G401.6 (cell line): ENCODE measurements around the gene SLC27A3.

Source experiments
- FAIRE-seq: peaks from 2 replicates; lab custom pipeline; 2012; peaks lifted over from hg19 to GRCh38; lab: Jason Lieb, UNC

Gene SLC27A3, protein sequence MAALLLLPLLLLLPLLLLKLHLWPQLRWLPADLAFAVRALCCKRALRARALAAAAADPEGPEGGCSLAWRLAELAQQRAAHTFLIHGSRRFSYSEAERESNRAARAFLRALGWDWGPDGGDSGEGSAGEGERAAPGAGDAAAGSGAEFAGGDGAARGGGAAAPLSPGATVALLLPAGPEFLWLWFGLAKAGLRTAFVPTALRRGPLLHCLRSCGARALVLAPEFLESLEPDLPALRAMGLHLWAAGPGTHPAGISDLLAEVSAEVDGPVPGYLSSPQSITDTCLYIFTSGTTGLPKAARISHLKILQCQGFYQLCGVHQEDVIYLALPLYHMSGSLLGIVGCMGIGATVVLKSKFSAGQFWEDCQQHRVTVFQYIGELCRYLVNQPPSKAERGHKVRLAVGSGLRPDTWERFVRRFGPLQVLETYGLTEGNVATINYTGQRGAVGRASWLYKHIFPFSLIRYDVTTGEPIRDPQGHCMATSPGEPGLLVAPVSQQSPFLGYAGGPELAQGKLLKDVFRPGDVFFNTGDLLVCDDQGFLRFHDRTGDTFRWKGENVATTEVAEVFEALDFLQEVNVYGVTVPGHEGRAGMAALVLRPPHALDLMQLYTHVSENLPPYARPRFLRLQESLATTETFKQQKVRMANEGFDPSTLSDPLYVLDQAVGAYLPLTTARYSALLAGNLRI

DNA sequence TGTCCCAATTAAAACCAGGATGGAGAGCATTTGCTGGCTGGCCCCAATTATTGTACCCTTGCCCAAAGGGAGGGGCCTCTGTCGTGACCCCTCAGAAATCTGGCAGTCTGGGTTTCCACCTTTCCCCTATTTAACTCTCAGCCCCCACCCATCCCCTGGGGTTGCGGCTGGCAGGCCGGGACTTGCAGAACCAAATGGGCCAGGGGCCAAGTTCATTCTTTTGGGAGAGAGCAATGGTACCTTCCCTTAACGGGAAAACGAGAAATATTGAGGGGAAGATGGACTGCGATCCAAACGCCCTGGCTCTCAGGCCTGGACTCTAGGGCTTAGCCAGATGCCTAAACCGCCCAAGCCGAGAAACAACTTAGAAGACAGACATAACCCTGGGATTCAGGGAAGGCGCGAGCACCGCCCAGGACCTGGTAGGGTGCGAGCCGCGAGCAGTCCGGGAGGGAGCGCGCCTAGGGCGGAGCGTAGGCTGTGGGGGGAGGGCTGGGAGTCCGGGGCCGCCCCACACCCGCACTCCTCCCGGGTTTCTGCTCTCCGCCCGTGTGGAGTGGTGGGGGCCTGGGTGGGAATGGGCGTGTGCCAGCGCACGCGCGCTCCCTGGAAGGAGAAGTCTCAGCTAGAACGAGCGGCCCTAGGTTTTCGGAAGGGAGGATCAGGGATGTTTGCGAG is at the start of gene SLC27A3:
TSS of gene SLC27A3 (plus strand) at position 628 of the 678 bp plus-strand sequence. CDS start 91 bp downstream, outside the sequence.
- FAIRE-seq: no peak

- FAIRE-seq: peak; percentile 96
These were observed 47.5 kb upstream of the SLC27A3 start, which contains the start of gene INTS3 for GRCh38 chr1:153727463-153728304. TSS of gene INTS3 (plus strand) at chr1:153728050. CDS start at chr1:153728635, 585 bp downstream.

DNA sequence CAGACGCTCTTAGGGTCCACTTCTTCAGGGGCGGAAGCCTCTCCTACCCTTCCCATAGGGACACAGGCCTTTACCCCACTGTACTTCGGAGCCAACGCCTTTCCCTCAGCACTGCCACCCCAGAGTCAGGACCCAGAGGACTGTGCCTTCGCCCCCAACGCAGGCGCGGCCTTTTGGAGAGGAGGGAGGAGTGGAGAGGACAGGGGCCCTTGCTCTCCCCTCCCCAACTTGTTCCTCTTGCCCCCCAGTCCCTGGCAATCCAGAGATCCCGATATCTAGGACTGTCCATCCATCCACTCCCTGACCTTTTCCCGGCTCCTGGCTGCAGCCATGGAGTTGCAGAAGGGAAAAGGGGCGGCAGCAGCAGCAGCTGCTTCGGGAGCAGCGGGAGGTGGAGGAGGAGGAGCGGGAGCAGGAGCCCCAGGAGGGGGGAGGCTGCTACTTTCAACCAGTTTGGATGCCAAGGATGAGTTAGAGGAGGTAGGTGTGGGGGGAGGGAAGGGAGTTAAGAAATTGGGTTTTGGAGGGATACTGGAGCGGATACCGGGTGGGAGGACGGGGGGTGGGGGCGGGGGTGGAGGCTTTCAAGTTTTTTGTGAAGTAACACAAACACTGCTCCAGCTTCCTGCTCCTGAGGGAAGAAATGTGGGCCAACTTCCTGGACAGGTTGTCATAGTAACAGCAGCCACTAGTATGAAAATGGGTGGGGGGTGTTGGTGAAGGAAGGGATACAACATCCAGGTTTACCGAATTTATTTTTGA is 46.7 kb upstream of the SLC27A3 start:
- FAIRE-seq: no peak

GRCh38 chr1:153730468-153730988 is 44.7 kb upstream of the SLC27A3 start:
- no peak for FAIRE-seq

DNA sequence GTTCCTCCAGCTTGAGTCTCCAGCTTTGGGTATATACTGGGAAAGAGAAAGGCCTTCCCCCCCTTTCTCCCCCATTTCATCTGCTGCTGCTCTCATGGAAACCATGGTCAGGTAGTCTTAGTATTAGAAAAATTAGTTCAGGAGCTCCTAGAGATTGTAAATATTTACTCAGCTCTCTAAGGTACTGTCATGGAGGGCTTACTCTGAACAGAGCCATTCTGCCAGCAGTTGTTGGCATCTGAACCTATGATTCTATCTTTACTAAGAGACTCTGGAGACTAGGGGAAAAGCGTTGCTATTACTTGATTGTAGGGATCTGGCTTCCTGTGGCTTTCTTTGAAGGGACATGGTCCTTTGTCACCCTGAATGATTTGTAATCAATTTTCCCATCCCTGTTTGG is 41.2 kb upstream of the SLC27A3 start:
- no peak for FAIRE-seq

- no peak for FAIRE-seq
These were observed 40.7 kb upstream of the SLC27A3 start for GRCh38 chr1:153734396-153735089.

- no peak for FAIRE-seq
These were observed 40.2 kb upstream of the SLC27A3 start for GRCh38 chr1:153735090-153735420.

DNA sequence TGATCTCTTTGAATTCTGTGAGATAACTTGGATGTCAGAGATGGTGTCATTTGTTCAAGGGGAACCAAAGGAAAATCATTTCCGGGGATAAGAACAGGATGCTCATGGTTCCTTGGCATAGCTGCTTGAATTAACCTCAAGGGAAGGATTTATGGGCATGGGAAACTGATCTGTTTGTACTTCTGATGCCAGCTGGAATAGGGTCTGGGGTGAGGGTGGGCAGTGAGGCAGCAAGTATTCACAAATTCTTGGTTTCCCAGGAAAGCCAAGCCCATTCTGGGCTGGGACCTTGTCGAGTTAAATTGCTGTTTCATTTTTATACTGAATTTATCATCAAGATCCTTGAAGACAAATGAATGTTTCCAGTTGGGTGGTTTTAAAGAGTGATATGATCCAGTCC is 33.2 kb upstream of the SLC27A3 start:
- no peak for FAIRE-seq

GRCh38 chr1:153742411-153743142 is 32.6 kb upstream of the SLC27A3 start:
- no peak for FAIRE-seq

DNA sequence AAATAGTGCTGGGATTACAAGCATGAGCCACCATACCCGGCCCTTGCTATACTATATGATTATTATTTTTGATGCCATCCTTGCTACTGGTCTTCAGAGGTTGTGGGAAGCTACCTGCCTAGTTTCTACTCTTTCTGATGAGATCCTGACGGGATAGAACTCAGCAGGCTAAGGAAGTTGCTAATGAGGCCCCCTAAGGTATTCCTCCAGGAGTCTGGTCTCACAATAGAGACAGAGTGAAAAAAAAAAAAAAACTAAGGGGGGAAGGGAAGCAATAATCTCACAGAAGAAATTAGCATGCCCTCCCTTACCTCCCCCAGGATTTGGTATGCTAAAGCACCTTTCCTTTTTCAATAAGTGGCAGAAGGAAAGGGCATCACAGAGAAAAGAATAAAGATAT is 29.8 kb upstream of the SLC27A3 start:
- FAIRE-seq: no peak

GRCh38 chr1:153746174-153746573 is 29.0 kb upstream of the SLC27A3 start:
- no peak for FAIRE-seq

DNA sequence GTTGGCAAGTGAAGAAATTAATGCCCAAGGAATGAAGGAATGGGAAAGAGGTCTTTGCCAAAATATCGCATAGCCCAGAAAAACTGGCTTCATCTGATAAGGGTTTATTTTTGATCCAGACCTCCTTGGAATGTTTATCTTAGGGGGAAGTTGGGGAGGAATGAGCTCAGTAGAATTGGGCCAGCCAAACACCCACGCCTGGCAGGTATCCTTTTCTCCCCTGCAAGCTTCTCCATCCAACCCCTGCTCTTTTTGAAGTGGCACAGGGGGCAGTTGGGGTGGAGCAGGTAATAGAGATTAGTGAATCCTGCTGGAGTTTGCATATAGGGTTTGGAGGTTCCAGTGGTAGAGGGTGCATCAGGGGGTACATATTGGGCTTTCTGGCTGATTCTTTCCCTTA is 26.3 kb upstream of the SLC27A3 start:
- FAIRE-seq: no peak

DNA sequence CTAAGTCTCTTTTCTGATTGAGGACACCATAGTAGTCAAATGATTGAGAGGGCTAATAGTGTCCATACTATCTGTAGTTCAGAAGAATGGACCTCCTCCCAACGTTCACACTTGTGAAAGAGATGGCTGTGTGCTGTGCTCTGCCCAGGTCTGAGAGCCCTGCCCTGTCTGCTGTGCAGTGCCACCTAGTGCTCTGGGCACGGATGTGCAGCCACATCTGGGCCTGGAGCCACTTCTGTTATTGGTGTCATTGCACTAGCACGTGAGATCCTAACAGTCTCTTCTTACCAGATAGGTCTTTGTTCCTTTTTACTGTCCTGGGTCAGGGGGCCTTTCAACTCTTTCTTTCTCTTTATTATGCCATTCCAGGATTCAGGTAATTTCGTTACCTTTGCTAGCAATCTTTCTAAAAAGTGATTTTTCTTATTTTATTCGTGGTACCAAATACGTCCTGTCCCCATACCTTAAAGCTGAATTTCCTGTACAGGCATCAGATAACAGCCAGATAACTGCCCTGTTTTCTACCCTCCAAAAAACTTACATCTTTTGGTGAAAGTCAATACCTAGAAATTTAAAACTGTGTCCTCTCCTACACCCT is 25.7 kb upstream of the SLC27A3 start:
- peak; percentile 55 for FAIRE-seq

DNA sequence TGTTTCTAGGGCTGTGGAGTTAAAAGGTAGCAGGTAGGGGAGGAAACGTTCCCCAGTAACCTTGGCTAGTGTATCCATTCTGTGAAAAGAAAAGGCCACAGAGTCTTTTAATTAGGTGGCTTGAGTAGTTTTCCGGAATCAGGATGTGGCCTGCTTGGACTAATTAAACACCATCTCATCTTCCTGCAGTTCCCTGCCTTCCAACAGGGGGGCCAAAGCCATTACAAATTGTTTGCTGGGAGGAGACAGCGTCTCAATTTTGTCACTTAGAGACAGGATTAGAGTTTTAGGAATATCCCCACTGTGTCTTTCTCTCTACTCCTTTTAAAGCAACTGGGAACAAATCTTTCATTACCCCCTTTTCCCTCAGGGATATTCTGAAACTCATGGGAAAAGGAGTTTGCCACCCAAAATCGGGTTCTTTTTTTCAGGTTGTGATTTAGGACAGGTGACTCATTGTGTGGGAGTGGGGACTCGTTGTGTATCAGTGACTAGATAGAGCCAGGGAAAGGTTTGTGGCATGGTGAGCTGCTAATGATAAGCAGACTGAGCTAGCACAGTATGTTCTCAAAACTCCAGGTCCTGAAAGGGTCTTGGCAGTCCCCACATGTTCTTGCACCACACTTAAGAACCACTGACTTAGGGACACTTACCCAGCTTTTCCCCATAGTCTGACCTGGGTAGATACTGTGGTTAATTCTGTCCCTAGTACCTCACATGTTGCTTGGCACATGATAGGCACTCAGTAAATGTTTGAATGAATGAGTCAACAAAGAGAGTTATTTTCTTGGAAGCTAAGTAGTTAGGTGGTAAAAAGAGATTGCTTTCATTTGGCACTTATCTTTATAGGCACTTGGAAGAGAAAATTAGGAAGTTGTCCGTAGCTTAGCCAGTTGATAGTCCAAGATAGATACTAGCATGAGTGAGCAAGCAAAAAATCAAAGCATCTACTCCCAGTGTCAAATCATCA is 24.9 kb upstream of the SLC27A3 start:
- FAIRE-seq: no peak

DNA sequence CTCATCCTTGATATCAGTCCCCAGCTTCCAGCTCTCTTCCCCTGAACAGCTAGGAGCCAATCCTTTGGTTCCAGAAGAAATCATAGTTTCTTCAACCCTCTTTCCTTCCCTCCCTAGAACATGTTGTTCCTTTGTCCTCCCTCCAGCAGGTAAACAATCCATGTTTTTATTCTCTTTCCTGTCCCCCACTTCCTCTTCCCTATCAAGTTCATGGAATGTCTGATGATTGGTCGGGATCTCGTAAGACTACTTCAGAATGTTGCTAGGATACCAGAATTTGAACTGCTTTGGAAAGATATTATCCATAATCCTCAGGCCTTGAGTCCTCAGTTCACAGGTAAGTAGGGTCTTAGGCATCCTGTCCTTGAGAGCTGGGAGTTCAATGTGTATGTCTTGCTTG is 23.1 kb upstream of the SLC27A3 start:
- FAIRE-seq: no peak

DNA sequence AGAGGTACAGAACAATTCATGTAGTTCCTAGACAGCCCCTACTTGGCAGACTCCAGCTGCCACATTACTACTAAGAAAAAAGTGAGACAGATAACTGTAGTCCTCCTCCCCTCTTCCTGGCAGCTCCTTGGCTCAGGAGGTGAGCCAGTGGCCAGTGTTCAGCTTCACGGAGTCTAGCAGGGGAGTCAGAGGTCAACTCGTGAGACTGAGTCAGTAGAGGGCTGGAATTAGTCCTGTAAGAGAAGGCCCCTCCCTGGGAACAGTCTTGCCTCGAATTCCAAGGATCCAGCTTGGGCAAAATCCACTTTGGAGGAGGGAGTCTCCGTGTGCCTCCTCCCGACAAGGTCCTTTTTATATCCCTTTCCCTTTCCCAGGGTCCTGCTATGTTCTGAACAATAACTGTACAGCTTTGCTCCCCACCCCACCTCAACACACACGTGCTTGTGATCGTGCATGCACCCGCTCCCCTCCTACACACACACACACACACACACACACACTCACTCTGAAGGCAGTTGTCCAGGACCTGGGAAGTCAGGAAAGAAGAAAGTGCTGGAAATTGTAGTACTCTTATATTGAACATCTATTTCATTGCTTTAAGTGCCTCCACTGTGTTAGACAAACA is 22.5 kb upstream of the SLC27A3 start:
- FAIRE-seq: no peak

GRCh38 chr1:153754266-153754665 is 20.9 kb upstream of the SLC27A3 start:
- no peak for FAIRE-seq

DNA sequence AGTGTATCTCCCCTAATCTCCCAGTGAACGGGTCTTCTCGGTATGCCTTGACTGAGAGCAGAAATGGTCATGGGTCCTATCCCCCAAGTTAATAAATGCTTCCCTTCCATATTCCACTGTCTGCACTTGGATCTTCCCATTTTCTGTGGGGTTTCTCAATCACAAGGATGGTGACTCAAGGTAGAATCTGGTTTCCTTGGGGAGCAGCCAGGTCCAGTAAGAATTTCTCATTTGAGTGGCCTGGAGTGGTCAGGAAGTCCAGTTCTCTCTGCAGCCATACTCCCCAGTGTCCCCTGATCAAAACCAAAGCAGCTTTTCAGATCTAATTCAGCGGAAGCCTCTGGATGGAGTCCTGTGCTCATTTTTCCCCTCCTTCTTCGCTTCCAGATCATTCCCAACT is 14.8 kb upstream of the SLC27A3 start:
- no peak for FAIRE-seq
